K562 (cell line): ENCODE results near the gene IARS1. TPM values are rescaled to one million over a fixed set of nuclear protein-coding genes. Genes with fewer than 3 reads are reported as not detected.

Source experiments
- AFF1 ChIP-seq, 2 experiments: fragments of 450-650 bp; IDR thresholded peaks; 2 replicates each; pipeline ENCODE4 v1.6.1; 2018; ENCODE audit warnings: mild to moderate bottlenecking in 2 of 2, low read depth in 1 of 2; ENCODE audit not compliant: partially characterized antibody in 2 of 2
- BRF1 ChIP-seq: IDR thresholded peaks from 3 replicates; pipeline ENCODE4 v1.6.1; 2011; ENCODE audit warnings: borderline replicate concordance, mild to moderate bottlenecking; ENCODE audit not compliant: insufficient read length; ENCODE audit errors: extremely low read depth
- DIDO1 ChIP-seq: fragments of 450-650 bp; IDR thresholded peaks from 2 replicates; pipeline ENCODE4 v1.6.1; 2016; ENCODE audit warnings: low read depth, missing biosample characterization, missing genetic modification characterization
- DNMT1 ChIP-seq: fragments of 450-650 bp; IDR thresholded peaks from 2 replicates; pipeline ENCODE4 v1.6.1; 2016; ENCODE audit warnings: antibody characterized with exemption, mild to moderate bottlenecking
- ESRRA ChIP-seq: fragments of 450-650 bp; IDR thresholded peaks from 2 replicates; pipeline ENCODE4 v1.6.1; 2014; ENCODE audit warnings: low read depth, mild to moderate bottlenecking, moderate library complexity, borderline replicate concordance
- FOS ChIP-seq: IDR thresholded peaks from 3 replicates; pipeline ENCODE4 v1.6.1; 2011; ENCODE audit not compliant: insufficient read length; ENCODE audit errors: extremely low read depth
- GABPB2 ChIP-seq: fragments of 250-450 bp; sonication (Bioruptor Pico); conservative IDR thresholded peaks from 2 replicates; pipeline ENCODE4 v1.5.1; 2021; ENCODE audit warnings: mild to moderate bottlenecking
- NBN ChIP-seq: fragments of 450-650 bp; IDR thresholded peaks from 2 replicates; pipeline ENCODE4 v1.6.1; 2016; ENCODE audit warnings: low read depth, mild to moderate bottlenecking
- SOX6 ChIP-seq: fragments of 450-650 bp; IDR thresholded peaks from 2 replicates; pipeline ENCODE4 v1.6.1; 2014; ENCODE audit warnings: mild to moderate bottlenecking
- TAF7 ChIP-seq: fragments of 450-650 bp; IDR thresholded peaks from 2 replicates; pipeline ENCODE4 v1.6.1; 2016; ENCODE audit warnings: missing genetic modification characterization, missing compliant biosample characterization
- TARDBP ChIP-seq: fragments of 450-650 bp; IDR thresholded peaks from 2 replicates; pipeline ENCODE4 v1.6.1; 2016
- USF2 ChIP-seq: sonication (generic); formaldehyde crosslinking; IDR thresholded peaks from 2 replicates; pipeline ENCODE4 v1.5.0; 2020; ENCODE audit warnings: missing genetic modification reagents
- ZNF311 ChIP-seq: fragments of 250-450 bp; sonication (Bioruptor Pico); IDR thresholded peaks from 2 replicates; pipeline ENCODE4 v1.4.0; 2020; ENCODE audit warnings: mild to moderate bottlenecking, moderate library complexity
- ZNF318 ChIP-seq, 2 experiments: fragments of 450-650 bp; IDR thresholded peaks; 2 replicates each; pipeline ENCODE4 v1.6.1; 2016; ENCODE audit warnings: mild to moderate bottlenecking in 2 of 2, borderline replicate concordance in 1 of 2, low read depth in 1 of 2, moderate library complexity in 1 of 2
- ZNF586 ChIP-seq: fragments of 450-650 bp; formaldehyde crosslinking; conservative IDR thresholded peaks from 2 replicates; pipeline ENCODE4 v1.4.0; 2020; ENCODE audit warnings: mild to moderate bottlenecking, moderate library complexity
- polyA plus RNA-seq, 8 experiments: library from polyadenylated mRNA; depleted of rRNA in 4 of 8; stranded (reverse) in 5 of 8; unstranded in 3 of 8; fragments of >200 nt; fragmentation: Nextera tagmentation in 2 of 8; fragmentation: Illumina TruSeq in 1 of 8; extraction: Ambion mirVana in 2 of 8; extraction: Trizol in 1 of 8; gene quantifications; 2 replicates each; pipeline versions ENCODE4 v1.2.1 to v1.2.3, GENCODE V29; 2011 to 2014; ENCODE audit warnings: inconsistent platforms in 1 of 8, missing spikeins in 1 of 8
- total RNA-seq, 7 experiments: library from RNA; depleted of rRNA in 6 of 7; stranded (reverse); fragments of >200 nt in 6 of 7; fragmentation: Illumina TruSeq in 2 of 7; extraction: Trizol in 2 of 7; gene quantifications; 2 replicates each; pipeline versions ENCODE4 v1.2.1 to v1.2.3, GENCODE V29; 2011 to 2021; ENCODE audit warnings: low replicate concordance in 1 of 7

The IARS1 gene
- total and polyA plus RNA-seq, 9 of the 15 experiments (the other 6 are each of a cell fraction or from before 2014, with no cell fraction given): 119 to 371 (median 234) TPM

- TF ChIP-seq BRF1 (no peak), ESRRA (peak; percentile 79; the same call in 1 of the 2 replicates), FOS (no peak), USF2 (CRISPR knock-in tag) (peak; percentile 90), GABPB2 (CRISPR knock-in tag) (no peak), NBN (peak; percentile 98), TAF7 (peak; percentile 95), AFF1 (IDR thresholded peaks at IDR 0.05; ENCODE audit: low read depth in 1 of 2, partially characterized antibody in 2 of 2) (peak; percentile 45 to 94), ZNF318 (IDR thresholded peaks at IDR 0.05; ENCODE audit: borderline replicate concordance in 1 of 2, low read depth in 1 of 2) (peak in 1 of 2 experiments; percentile 90; a peak in 2 of 4 replicates), TARDBP (0 out of 2 replicates have a peak, but pooled peaks have one; percentile 10), ZNF586 (CRISPR knock-in tag) (no peak), ZNF311 (CRISPR knock-in tag) (no peak), SOX6 (peak; percentile 41), DNMT1 (no peak), DIDO1 (tag) (peak; percentile 100)
These were observed 31.9 kb upstream of the IARS1 start, which contains the start of the genes CENPP and NOL8 (continued) for GRCh38 chr9:92325269-92325990.
